HL-60/S4 (cell line): Measurements from ENCODE around the gene PPIP5K2.
"Not testable (repeated sequence)": the region's sequence is repeated elsewhere in the genome, so short reads cannot be mapped to it uniquely, and the experiment has no call there.

Experiments used
- in situ Hi-C: fragments of 300-500 bp; cut with MboI; formaldehyde crosslinking; loops from 2 replicates; pipeline ENCODE4 v1.14.3; 2022; ENCODE audit warnings: low sequenced_read_pairs

PPIP5K2 gene

DNA sequence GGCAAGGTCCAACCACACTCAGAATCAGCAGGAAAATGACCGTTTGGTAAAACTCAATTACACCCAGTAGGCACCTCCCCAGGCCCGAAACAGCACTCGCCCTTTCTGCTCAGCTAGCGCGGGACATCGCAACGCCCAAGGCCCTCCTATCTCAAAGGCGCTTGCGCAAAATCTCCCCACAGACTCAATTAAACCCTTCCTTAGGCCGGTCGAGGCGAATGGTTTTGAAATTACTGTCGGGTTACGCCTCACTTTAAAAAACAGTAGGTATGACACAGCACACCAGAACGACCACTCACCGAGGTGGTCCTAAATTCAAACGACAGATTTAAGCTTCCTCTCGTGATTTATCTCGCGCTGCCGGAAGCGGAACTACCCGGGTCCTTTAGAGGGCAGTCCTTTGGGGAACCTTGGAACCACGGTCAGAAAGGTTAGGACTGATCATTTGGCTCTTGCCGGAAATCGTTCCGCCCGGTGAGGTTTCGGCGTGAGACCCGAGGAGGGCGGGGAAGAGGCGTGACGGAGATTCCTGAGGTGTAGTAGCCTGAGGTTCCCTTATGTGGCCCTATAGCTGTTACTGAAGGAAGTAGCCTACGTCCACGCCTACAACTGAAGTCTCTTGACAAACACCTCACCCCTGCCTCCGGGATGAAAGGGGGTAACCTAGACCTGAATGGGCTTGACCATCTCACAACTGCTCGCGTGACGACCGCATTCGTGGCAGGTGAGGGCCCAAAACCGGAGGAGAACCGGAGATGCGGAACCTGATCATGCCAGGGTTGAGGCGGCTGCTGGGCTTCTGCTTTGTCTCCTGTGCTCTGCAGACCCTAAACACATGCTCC is at the start of gene PPIP5K2, which contains the start of gene GIN1:
TSS of gene PPIP5K2 (plus strand) at position 537 of the 842 bp plus-strand sequence. CDS start 9,289 bp downstream, outside the sequence.
TSS of gene GIN1 (minus strand) at position 374 of the 842 bp plus-strand sequence. CDS start 11,431 bp downstream, outside the sequence.
- in situ Hi-C loops, result no loop called here

DNA sequence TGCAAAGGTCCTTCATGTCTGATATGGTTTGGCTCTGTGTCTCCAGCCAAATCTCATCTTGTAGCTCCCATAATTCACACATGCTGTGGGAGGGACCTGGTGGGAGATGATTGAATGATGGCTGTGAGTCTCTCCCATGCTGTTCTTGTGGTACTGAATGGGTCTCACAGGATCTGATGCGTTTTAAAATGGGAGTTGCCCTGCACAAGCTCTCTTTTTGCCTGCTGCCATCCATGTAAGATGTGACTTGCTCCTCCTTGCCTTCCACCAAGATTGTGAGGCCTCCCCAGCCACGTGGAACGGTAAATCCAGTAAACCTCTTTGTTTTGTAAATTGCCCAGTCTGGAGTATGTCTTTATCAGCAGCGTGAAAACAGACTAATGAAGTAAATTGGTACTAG is 46.6 kb upstream of the PPIP5K2 start:
- in situ Hi-C loops, result not testable (repeated sequence)

DNA sequence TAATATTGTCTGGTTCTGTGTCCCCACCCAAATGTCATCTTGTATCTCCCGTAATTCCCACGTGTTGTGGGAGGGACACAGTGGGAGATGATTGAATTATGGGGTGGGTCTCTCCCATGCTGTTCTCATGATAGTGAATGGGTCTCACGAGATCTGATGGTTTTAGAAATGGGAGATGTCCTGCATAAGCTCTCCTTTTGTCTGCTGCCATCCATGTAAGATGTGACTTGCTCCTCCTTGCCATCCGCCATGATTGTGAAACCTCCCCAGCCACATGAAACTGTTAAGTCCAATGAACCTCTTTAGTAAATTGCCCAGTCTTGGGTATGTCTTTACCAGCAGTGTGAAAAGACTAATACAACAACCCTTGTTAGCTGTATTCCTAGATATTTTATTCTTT is 44.7 kb upstream of the PPIP5K2 start:
- in situ Hi-C loops, result no loop called here

DNA sequence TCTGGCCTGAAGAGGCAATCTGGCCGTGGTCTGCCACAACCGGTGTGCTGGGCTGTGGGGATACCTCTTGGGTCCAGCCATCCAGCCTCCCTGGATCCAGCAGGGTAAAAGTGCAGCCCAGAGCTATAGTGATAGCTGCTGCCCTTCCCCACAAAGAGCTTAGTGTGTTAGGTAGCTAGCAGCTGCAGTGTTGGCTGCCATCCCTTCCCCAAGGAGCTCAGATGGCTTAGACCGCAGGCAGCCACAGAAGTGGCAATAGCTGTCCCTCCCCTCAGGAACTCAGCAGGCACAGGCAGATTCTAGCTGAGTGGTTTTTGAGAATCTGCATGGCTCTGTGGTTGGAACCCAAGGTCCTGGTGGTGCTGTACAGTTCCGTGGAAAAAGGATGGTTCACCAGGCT is 40.3 kb upstream of the PPIP5K2 start:
- in situ Hi-C loops, result no loop called here

DNA sequence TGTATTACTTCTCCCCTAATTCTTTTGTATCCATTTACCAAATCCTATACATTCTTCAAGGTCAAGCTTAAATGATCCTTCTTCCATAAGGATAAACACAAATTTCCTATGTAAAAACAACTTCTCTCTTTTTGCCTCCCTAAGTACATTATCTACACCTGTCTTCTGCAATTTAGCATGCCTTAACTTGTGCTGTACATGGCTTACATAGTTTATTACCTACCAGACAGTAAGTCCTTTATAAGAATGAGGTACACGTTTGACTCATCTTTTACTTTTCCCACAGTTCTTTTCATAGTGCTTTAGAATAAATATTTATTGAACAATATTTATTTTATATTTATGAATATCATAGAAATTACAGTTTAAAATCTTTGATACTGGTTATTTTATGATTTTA is 33.6 kb upstream of the PPIP5K2 start:
- in situ Hi-C loops, result no loop called here

DNA sequence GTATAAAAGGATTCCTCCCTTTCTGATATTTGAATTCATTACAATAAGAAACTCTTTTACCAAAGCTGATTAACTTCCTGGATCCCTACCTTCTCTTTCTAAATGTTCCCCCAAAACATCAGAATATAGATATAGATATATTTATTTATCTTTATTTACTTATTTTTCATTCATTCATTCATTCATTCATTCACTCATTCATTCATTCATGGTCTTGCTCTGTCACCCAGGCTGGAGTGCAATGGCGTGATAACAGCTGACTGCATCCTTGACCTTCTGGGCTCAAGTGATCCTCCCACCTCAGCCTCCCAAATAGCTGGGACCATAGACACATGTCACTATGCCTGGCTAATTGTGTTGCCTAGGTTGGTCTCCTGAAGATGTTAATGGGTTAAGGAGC is 30.8 kb upstream of the PPIP5K2 start:
- in situ Hi-C loops, result no loop called here

DNA sequence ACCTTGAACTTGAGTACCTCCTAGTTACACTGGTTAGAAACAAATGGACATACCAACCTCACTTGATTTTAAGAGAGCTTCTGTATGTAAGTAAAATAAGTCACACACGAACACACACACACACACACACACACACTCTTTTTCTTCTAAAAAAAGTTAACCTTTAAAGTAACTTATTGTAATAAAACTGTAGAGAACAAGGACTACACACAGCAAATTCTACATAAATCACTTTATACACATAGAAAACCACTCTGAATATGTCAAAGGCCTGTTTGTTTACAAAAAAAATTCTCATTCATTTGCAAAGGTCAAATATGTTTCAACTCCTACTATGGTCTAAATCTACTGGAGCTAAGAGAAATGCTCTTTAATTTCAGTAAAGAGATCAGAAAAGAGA is 29.3 kb upstream of the PPIP5K2 start:
- in situ Hi-C loops, result no loop called here

DNA sequence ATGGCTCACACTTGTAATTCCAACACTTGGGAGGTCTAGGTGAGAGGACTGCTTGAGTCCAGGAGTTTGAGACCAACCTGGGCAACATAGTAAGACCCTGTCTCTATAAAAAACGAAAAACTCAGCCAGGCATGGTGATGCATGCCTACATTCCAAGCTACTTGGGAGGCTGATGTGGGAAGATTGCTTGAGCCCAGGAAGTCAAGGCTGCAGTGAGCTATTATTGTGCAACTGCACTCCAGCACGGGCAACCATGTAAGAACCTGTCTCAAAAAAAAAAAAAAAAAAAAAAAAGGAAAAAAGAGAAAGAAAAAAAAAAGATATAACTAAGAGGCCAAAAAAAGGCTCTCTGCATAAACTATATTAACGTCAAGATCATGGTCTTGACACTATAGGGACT is 27.4 kb upstream of the PPIP5K2 start:
- in situ Hi-C loops, result no loop called here

DNA sequence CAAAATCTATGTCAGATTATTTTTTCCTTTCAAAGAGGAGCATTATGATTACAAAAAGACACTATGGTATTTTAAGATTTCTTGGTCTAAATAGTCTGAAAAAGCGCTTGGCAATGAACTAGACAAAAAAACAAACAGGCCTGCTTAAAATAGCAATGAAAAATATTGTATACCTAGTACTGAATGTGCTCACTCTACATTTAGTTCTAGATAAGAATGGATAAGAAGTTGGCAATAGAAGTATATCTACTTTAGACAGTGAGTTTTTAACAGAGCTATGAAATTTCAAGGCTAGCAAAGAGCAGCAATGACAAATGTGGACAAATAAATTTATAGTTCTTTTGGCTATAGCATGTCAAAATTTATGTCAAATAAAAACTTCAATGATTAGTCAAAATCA is 26.4 kb upstream of the PPIP5K2 start:
- in situ Hi-C loops, result no loop called here

DNA sequence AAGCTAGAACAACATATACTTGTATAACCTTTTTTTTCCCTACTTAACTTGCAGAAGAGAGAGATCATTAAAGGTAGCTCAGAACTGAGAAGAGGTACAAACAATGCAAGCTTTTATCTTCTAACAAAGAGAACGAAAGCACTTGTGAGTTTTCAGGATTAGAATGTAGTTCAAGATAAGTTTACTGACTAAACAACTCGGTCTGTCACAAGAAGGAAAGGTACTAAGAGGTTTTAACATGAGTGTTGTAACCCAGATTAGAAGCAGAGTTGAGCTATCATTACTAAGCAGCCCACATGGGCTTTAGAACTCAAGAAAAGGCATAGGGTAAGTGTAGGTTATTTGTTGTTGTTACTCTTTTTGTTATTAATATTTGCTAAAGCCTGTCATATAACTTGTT is 25.4 kb upstream of the PPIP5K2 start:
- in situ Hi-C loops, result no loop called here

DNA sequence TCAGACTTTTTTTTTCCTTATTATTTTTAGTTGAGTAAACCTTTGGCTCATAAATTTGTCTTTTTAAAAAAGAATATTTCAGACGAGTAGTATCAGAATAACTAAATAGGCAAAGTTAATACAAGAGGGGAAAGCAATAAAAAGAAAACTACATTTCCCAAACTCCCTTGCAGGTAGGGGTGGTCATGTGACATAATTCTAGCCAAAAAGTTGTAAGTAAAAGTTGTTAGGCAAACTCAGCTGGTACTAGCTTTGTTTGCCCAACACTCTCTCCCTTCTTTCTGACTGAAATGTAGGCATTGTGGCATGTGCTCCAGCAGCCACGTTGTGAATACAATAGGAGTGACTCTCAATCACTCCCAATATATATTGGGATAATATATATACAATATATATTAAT is 21.1 kb upstream of the PPIP5K2 start:
- in situ Hi-C loops, result no loop called here

DNA sequence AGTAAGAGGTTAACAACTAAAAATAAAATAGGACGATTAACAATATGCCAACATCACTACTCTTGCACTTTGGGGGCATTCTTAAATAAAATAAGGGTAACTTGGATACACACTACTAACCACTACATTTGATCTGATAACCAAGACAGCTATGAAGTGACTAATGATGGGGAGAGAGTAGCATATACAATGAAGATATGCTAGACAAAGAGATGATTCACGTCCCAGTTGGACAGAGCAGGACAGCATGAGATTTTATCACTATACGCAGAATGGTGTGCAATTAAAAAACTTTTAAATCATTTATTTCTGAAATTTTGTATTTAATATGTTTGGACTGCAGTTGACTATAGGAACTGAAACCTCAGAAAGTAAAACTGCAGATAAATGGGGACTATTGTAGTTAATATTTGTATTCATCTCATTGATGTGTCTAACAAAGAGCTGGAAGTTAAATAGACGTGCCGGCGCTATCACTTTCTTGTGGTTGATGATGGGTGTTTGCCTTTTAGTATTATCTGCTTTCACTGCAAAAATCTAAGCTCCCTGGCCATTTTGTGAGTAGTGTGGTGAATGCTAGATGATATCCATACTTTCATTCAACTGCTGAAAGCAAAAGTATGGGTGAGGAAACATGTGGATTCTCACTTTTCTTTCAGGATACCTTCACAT is 18.9 kb upstream of the PPIP5K2 start:
- in situ Hi-C loops, result no loop called here

DNA sequence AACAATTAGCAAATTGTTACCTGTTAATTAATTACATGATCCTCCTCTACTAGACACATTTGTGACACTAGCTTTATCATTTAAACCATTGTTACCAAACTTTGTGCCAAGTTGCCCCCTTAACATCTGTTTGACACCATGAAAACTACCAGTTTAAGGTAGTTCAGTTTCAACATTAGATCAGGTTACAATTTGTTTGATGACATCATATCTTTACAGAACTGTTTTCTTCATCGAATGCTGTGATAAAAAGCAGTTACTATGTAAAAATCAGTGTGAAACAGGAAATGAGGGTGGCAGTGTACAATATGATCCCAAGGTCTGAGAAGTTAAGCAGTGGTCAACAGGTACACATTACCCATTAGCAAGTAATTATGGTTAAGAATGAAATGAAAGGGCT is 17.9 kb upstream of the PPIP5K2 start:
- in situ Hi-C loops, result no loop called here

DNA sequence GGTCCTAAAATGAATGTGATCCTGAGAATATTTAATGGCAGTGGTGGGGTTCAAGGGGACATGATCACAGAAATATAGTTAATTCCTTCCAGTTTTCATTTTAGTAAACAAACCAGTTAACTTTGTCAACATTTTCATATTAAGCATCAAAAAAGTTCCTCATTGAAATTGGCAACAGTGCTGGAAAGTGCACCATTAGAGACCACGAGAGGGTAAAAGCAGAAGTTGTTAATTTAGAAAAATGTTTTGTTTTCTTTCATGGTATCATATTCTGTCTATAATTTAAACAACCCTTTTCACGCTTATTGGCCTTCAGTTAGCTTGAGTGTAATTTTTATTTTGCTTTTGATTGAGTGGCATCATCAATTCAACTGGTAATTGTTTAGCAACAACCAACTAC is 12.0 kb upstream of the PPIP5K2 start:
- in situ Hi-C loops, result no loop called here

DNA sequence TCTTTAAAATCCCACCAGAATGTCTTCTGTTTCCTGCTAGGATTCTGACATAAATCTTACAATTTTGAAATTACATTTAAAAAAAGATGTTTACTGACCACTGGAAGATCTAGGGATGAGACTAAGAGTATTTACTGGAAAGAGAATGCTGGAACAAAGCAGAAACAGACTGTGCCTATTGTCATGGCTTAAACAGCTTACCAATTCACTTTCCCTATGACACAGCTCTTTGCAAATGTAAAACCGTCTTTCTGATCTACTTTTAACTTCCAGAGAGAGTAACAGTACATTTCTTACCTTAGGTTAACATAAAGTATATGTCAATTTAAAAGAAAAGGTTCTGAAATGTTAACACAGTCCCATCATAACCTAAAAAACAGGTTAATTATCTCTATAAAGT is 10.8 kb upstream of the PPIP5K2 start:
- in situ Hi-C loops, result no loop called here

DNA sequence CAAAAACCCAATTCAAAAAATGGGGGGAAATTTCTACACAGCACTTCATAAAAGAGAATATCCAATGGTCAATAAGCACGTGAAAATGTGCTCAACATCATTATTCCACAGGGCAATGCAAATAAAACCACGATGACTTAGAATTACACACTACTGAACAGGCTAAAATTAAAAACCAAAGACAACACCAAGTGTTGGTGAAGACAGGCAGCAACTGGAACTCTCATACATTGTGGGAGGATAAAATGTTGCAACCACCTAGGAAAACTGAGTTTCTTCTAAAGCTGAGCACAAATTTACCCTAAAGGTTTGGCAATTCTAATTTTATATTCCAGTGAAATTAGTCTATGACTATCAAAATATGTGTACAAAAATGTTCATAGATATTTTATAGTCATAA is 9.7 kb upstream of the PPIP5K2 start:
- in situ Hi-C loops, result no loop called here

DNA sequence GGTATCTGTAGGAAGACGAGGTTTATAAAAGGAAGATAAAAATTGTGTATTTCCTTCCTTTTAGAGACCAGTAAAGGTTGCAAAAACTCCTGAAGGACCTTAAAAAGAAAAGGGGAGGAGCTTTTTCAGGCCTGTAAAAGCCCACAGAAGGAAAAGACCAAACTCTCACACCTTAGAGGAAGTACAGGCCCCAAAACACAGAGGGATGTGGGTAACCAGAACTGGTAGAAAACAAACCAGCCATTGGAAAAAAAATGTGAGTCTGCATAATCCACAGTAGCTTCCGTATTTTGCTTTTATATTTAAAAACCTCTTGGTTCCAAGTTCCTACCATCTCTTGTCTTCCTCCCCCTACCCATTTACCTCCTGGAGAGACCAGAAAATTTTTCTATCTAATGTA is 8.6 kb upstream of the PPIP5K2 start:
- in situ Hi-C loops, result no loop called here

DNA sequence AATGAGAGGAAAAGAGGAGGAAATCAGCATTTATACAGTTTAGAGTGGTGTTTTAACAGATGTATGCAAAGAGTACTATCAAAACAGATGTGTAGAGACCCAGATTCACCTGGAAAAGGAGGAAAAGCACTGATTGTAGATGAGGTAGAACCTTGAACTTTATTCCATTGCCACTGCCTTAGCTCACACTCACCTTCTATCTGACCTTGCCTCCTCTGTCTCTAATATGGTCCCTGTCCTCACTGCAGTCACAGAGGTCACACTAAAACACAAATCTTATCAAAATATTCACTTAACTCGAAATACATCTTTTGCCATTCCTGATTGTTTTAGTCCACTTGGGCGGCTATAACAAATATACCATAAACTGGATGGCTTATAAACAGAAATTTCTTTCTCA is 7.2 kb upstream of the PPIP5K2 start:
- in situ Hi-C loops, result no loop called here

DNA sequence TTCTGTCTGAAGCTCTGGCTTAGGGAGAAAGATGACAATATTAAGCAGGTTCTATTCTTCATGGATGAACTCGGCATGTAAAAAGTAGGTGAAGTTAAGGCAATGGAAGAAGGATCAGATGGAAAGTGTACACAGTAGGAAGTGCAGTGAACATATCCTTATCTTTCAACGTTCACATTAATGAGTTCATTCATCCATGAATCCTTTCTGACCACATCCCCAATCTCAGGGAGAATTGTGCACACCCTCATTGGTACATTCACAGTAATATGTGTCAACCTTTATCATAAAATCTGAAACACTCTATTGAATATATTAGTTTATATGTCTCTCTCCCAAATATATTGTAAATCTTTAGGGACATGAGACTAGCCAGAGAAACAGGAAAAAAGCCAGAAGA is 5.7 kb upstream of the PPIP5K2 start:
- in situ Hi-C loops, result no loop called here

DNA sequence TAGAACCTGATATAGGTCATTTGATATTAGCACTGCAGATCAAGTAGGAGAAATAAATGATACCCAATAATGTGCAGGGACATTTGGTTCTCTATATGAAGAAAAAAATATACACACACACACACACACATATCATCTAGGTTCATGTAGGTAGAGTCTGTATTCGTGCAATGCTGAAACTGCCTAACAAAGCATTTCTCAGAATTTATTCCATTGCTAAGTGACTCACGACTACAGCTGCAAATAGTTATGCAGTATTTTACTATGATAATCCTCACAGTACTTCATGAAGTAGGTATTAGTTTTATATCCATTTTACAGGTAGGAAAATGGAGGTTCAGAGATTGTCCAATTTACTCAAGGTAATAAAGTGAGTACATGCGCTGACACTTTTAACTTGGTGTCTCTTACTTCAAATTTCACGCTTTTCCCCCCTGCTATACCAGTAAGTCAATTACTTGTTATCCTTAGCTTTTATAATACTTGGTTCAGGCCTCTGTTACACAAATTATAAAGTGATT is 2.6 kb upstream of the PPIP5K2 start:
- in situ Hi-C loops, result no loop called here

DNA sequence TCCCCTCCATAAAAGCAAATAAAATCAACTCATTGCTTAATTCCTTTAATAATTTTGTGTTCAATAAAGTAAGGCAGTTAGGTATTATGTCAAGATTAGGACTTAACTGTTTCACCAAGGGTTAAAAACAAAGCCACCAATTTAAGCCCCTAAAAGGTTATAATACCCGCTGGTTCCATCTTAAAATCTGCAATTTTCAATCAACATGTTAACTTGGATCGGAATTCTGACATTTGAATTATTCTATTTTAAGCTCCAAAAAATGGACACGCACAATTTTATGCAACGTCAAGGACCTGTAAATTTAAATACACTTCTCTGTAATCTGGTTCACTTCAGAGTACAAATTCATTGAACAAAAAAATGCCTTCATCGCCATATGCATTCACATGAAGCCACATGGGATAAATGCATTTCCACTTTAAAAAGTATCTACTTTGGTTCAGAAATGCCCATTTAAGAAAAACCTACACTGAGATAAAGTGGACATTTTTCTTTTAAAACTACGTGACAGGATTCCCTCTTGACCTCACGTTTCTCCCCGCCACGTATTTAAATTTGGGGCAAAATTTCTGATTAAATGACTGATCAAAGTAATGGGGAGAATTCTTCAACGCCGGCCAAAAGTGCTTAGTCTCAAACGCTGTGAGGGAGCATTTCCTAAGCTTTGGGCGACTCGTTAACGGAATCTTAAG is 884 bp upstream of the PPIP5K2 start:
- in situ Hi-C loops, result no loop called here
